ENCODE measurements around the gene CCDC157. TPM values are rescaled to one million over a fixed set of nuclear protein-coding genes. Genes with fewer than 3 reads are reported as not detected.

Gene CCDC157
- total and polyA plus RNA-seq, 9 of the 15 experiments (the other 6 are each of a cell fraction or from before 2014, with no cell fraction given), result 0.04 to 1.3 (median 0.68) TPM

GRCh38 chr22:30423959-30424533 is 67.2 kb downstream of the CCDC157 start (continued):
- peak; percentile 42; the same call in 1 of the 2 replicates for TF ChIP-seq POLR2AphosphoS5 (IDR thresholded peaks at IDR 0.05; ENCODE audit: control insufficient read depth, insufficient read depth, low read depth, low read length)
- peak; percentile 82 for TF ChIP-seq CREB1 (IDR thresholded peaks at IDR 0.05)
- TF ChIP-seq CREB1 (CRISPR knock-in tag; IDR thresholded peaks at IDR 0.05), result peak; percentile 91
- peak in 1 of 2 experiments; percentile 78; a peak in 1 of 4 replicates for TF ChIP-seq ARNT (IDR thresholded peaks at IDR 0.05)
- TF ChIP-seq SOX6 (IDR thresholded peaks at IDR 0.05), result 0 out of 2 replicates have a peak, but pooled peaks have one; percentile 33
- TF ChIP-seq MNT (conservative IDR thresholded peaks at IDR 0.05), result peak; percentile 83 to 88
- TF ChIP-seq TAF1 (IDR thresholded peaks at IDR 0.05; ENCODE audit: control insufficient read depth, extremely low read depth, insufficient read depth, low read length, severe bottlenecking), result peak; percentile 70
- TF ChIP-seq NR0B1 (IDR thresholded peaks at IDR 0.05; ENCODE audit: partially characterized antibody), result no peak
- TF ChIP-seq GABPB1 (CRISPR knock-in tag; IDR thresholded peaks at IDR 0.05), result peak; percentile 63; the same call in 1 of the 2 replicates
- TF ChIP-seq TRIM25 (IDR thresholded peaks at IDR 0.05; ENCODE audit: borderline replicate concordance), result no peak
- no peak for TF ChIP-seq CHAMP1 (IDR thresholded peaks at IDR 0.05)
- TF ChIP-seq CCNT2 (IDR thresholded peaks at IDR 0.05; ENCODE audit: borderline replicate concordance, extremely low read depth, insufficient read length, low read depth, low read length), result peak; percentile 67
- TF ChIP-seq NCOR1 (IDR thresholded peaks at IDR 0.05), result no peak
- TF ChIP-seq POLR2G (IDR thresholded peaks at IDR 0.05; ENCODE audit: low read depth, low read length), result peak; percentile 80
- TF ChIP-seq ZBTB2 (IDR thresholded peaks at IDR 0.05), result peak; percentile 96
- TF ChIP-seq TFE3 (CRISPR knock-in tag; IDR thresholded peaks at IDR 0.05), result peak; percentile 98
- TF ChIP-seq HLTF (IDR thresholded peaks at IDR 0.05), result no peak
